GM19099 (cell line): ENCODE results near the gene LYSMD4.

Source experiments
- POLR2A ChIP-seq: IDR thresholded peaks from 3 replicates; pipeline ENCODE4 v1.6.1; 2011; ENCODE audit warnings: low read depth; ENCODE audit not compliant: insufficient read length; ENCODE audit errors: extremely low read depth

The LYSMD4 gene

GRCh38 chr15:99733268-99734039 lies at the start of gene LYSMD4:
Gene LYSMD4, minus strand, starts transcription at chr15:99733437. Its CDS starts 1,438 bp downstream, at chr15:99731999.
- peak; percentile 68 for TF ChIP-seq POLR2A

GRCh38 chr15:99777144-99777543 lies 43.9 kb upstream of the LYSMD4 start:
- TF ChIP-seq POLR2A, result no peak

- no peak for TF ChIP-seq POLR2A
Measured at GRCh38 chr15:99764522-99764921, 31.3 kb upstream of the LYSMD4 start.

GRCh38 chr15:99763827-99764226 lies 30.6 kb upstream of the LYSMD4 start:
- no peak for TF ChIP-seq POLR2A

GRCh38 chr15:99762288-99762687 lies 29.1 kb upstream of the LYSMD4 start:
- no peak for TF ChIP-seq POLR2A

- TF ChIP-seq POLR2A, result no peak
Measured at GRCh38 chr15:99755692-99756409, 22.6 kb upstream of the LYSMD4 start.

GRCh38 chr15:99753066-99753465 lies 19.8 kb upstream of the LYSMD4 start:
- no peak for TF ChIP-seq POLR2A

GRCh38 chr15:99752556-99752955 lies 19.3 kb upstream of the LYSMD4 start:
- no peak for TF ChIP-seq POLR2A

GRCh38 chr15:99749386-99749785 lies 16.1 kb upstream of the LYSMD4 start:
- TF ChIP-seq POLR2A, result no peak

GRCh38 chr15:99745370-99746086 lies 12.3 kb upstream of the LYSMD4 start:
- TF ChIP-seq POLR2A, result no peak

GRCh38 chr15:99744142-99744541 lies 10.9 kb upstream of the LYSMD4 start:
- TF ChIP-seq POLR2A, result no peak

- no peak for TF ChIP-seq POLR2A
Measured at GRCh38 chr15:99741835-99742234, 8.6 kb upstream of the LYSMD4 start.

GRCh38 chr15:99738021-99738847 lies 5.0 kb upstream of the LYSMD4 start:
- no peak for TF ChIP-seq POLR2A

- no peak for TF ChIP-seq POLR2A
Measured at GRCh38 chr15:99736702-99737101, 3.5 kb upstream of the LYSMD4 start.

- no peak for TF ChIP-seq POLR2A
Measured at GRCh38 chr15:99735868-99736267, 2.6 kb upstream of the LYSMD4 start.
